ENCODE results near the gene MACROD2. TPM values are rescaled to one million over a fixed set of nuclear protein-coding genes. Genes with fewer than 3 reads are reported as not detected.

MACROD2 gene
- total RNA-seq, 1 experiment from 2014 or later = 3.7 TPM

DNA sequence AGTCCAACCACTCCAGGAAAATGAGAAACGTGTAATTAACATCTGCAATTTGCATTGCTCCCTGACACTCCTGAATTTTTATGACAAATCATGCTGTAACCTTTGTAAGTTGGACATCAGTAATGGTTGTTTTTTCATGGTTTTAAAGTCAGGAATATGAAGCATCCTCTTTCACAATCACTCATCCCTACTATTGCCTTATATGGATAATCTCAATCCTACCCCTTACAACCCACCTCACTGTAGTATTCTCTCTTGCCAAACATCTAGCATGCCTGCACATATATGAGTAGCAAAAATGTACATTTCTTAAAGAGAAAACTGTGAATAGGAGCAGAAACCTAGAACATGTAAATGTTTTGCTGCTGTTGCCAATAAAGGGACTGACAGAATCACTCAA lies 1848.5 kb downstream of the MACROD2 start:
- no peaks in the 10 kb centered on the region for H3K4me1 ChIP-seq (ENCODE audit: control insufficient read depth in 1 of 2, insufficient read depth in 2 of 2, low read length in 2 of 2)
- no peaks in the 10 kb centered on the region for H4K20me1 ChIP-seq (ENCODE audit: insufficient read depth)
- RAD21 ChIA-PET (ENCODE audit: low non-redundant PET in 1 of 2, low total read pairs in 2 of 2, uncharacterized antibody in 2 of 2, unreplicated experiment in 2 of 2) = no interaction called here
- no peaks in the 10 kb centered on the region for H3K36me3 ChIP-seq (ENCODE audit: control insufficient read depth in 1 of 2, insufficient read depth in 2 of 2, low read length in 2 of 2)
- DNase-seq (ENCODE audit: low read depth, low spot score) = no peak
- POLR2A ChIA-PET = no interaction called here
- peaks cover 5 to 15% of the 10 kb centered on the region in 2 experiments; a peak in 2 of 4 replicates for H3K9me3 ChIP-seq (ENCODE audit: control insufficient read depth in 1 of 2, insufficient read depth in 1 of 2, low read depth in 1 of 2, low read length in 2 of 2)
- no peaks in the 10 kb centered on the region for H3K79me2 ChIP-seq (ENCODE audit: insufficient read depth, low read length)
- no peak overlapping the region for H3K4me2 ChIP-seq (ENCODE audit: low read length)
- no peaks in the 10 kb centered on the region for H3K27me3 ChIP-seq (ENCODE audit: insufficient read depth, low read length)
- BruUV-seq (replicated peaks) = no TSS peak
- no peak for TF ChIP-seq JUND (IDR thresholded peaks at IDR 0.05)
- no peak for TF ChIP-seq POLR2AphosphoS5 (IDR thresholded peaks at IDR 0.05; ENCODE audit: low read depth, low read length)
- no peak for TF ChIP-seq SRF (IDR thresholded peaks at IDR 0.05; ENCODE audit: low read depth)
- TF ChIP-seq ZFX (IDR thresholded peaks at IDR 0.05) = no peak
- TF ChIP-seq, protein P1, sequence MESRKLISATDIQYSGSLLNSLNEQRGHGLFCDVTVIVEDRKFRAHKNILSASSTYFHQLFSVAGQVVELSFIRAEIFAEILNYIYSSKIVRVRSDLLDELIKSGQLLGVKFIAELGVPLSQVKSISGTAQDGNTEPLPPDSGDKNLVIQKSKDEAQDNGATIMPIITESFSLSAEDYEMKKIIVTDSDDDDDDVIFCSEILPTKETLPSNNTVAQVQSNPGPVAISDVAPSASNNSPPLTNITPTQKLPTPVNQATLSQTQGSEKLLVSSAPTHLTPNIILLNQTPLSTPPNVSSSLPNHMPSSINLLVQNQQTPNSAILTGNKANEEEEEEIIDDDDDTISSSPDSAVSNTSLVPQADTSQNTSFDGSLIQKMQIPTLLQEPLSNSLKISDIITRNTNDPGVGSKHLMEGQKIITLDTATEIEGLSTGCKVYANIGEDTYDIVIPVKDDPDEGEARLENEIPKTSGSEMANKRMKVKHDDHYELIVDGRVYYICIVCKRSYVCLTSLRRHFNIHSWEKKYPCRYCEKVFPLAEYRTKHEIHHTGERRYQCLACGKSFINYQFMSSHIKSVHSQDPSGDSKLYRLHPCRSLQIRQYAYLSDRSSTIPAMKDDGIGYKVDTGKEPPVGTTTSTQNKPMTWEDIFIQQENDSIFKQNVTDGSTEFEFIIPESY (IDR thresholded peaks at IDR 0.05; ENCODE audit: extremely low read depth, insufficient replicate concordance, low read length) = no peak
- TF ChIP-seq SIN3A (IDR thresholded peaks at IDR 0.05; ENCODE audit: low read depth) = no peak
- TF ChIP-seq RAD21 (IDR thresholded peaks at IDR 0.05; ENCODE audit: low read depth) = no peak
- TF ChIP-seq, protein P2, sequence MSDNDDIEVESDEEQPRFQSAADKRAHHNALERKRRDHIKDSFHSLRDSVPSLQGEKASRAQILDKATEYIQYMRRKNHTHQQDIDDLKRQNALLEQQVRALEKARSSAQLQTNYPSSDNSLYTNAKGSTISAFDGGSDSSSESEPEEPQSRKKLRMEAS (IDR thresholded peaks at IDR 0.05) = no peak
- no peak for TF ChIP-seq ELF1 (IDR thresholded peaks at IDR 0.05; ENCODE audit: borderline replicate concordance, low read depth)
- no peak for TF ChIP-seq POLR2A (IDR thresholded peaks at IDR 0.05; ENCODE audit: borderline replicate concordance, extremely low read depth, insufficient read depth, insufficient read length)
- no peak for TF ChIP-seq SP1 (IDR thresholded peaks at IDR 0.05; ENCODE audit: low read depth)
- TF ChIP-seq TCF7L2 (IDR thresholded peaks at IDR 0.05; ENCODE audit: borderline replicate concordance, extremely low read depth, insufficient read depth, insufficient read length) = no peak
- TF ChIP-seq ZNF274 (IDR thresholded peaks at IDR 0.05; ENCODE audit: low read depth, low read length) = no peak
- TF ChIP-seq CEBPB (IDR thresholded peaks at IDR 0.05; ENCODE audit: low read depth) = no peak
- TF ChIP-seq, protein P3, sequence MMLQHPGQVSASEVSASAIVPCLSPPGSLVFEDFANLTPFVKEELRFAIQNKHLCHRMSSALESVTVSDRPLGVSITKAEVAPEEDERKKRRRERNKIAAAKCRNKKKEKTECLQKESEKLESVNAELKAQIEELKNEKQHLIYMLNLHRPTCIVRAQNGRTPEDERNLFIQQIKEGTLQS (IDR thresholded peaks at IDR 0.05) = no peak
- no peak for TF ChIP-seq EZH2phosphoT487 (IDR thresholded peaks at IDR 0.05; ENCODE audit: borderline replicate concordance)
- no peak for TF ChIP-seq YY1 (IDR thresholded peaks at IDR 0.05; ENCODE audit: extremely low read depth, insufficient replicate concordance, low read depth, low read length)
- TF ChIP-seq EGR1 (IDR thresholded peaks at IDR 0.05; ENCODE audit: low read depth) = no peak
- no peak for TF ChIP-seq CBX3 (IDR thresholded peaks at IDR 0.05; ENCODE audit: low read depth)
- H2AFZ ChIP-seq (ENCODE audit: low read depth, low read length, poor library complexity, severe bottlenecking) = no peak overlapping the region
- H3K9ac ChIP-seq (ENCODE audit: low read length) = no peak overlapping the region
- no peak overlapping the region for H3K27ac ChIP-seq (ENCODE audit: low read depth, low read length)
- H3K9me2 ChIP-seq (ENCODE audit: insufficient read depth) = no peaks in the 10 kb centered on the region
- CTCF ChIA-PET = no interaction called here
- intact Hi-C loops (cut with micrococcal nuclease) = no loop called here
- ATAC-seq = no peak
- H3K4me3 ChIP-seq (replicated peaks in 1 of 2; ENCODE audit: low read depth in 1 of 2, low read length in 2 of 2) = no peak overlapping the region

Measured in HCT116 (cell line).